GM21528 (cell line): Measurements from ENCODE around the gene FAM117B.

Experiments used
- ATAC-seq: cut with Tn5 transposase; IDR thresholded peaks from one replicate; pipeline ENCODE4 v1.9.1; 2021; ENCODE audit warnings: mild to moderate bottlenecking, moderate library complexity; ENCODE audit not compliant: unreplicated experiment, low FRiP score

The FAM117B gene

DNA sequence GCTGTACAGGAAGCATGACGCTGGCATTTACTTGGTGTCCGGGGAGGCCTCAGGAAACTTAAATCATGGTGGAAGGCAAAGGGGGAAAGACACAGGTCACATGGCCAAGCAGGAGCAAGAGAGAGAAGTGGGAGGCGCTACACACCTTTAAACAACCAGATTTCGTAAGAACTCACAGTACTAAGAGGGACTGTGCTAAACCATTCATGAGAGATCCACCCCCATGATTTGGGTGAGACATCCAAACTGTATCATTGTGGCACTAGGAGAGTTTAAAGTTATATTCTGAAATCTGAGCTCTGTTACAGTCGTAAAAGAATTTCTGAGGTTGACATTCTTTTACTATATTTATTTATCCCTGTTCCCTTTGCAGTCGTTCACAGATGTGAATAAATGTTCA is 120.2 kb downstream of the FAM117B start:
- no peak for ATAC-seq

DNA sequence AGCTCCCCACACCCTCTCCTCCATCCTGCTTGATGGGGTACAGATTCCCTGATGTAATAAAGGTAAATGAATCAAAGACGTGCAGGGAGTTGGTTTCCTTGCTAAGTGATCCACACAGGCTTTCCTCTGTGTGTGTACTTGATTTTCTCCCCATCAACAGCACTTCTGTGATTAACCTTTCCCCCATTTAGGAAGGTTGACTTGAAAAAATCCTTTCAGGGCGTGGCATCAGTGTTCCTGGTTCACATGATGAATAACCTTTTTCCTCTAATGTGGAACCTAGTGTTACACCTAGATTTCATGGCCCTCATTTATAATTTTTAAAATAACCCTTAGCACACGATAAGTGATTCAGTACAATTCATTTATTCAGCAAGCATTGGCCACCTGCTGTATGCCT is 121.8 kb downstream of the FAM117B start:
- no peak for ATAC-seq

DNA sequence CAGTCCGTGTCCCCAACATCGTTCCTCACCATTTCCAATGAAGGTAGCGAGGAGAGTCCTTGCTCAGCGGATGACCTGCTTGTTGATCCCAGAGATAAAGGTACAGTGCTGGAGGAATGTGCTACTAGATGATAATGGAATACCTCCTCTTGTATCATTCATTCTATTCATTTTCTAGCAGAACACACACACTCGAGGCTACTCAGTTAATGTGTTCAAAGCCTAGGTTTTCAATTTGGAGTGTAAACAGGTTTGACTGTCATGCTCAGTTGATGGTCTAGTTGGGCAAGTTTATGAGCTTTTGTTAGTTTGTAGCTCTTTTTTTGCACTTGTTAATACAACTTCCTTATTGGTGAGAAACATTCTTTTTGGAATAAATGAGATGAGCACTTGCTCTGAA is 122.6 kb downstream of the FAM117B start:
- no peak for ATAC-seq

DNA sequence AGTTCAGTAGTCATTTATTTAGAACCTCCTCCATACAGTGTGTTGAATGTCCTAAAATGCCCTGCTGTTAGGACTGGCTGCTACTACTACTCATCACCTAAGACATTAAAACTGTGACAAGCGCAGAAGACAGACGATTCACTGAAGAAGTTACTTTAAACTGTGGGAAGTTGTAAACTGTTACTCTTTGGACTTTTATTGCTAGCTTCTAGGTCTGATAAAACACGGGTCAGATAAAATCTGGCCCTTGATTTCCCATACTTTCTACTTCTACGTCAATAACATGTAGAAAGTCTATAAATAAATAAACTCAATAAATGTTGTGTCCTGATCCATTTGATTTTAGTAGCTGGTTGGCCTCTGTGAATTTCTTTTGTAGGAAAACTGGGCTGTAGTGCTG is 123.4 kb downstream of the FAM117B start:
- no peak for ATAC-seq

DNA sequence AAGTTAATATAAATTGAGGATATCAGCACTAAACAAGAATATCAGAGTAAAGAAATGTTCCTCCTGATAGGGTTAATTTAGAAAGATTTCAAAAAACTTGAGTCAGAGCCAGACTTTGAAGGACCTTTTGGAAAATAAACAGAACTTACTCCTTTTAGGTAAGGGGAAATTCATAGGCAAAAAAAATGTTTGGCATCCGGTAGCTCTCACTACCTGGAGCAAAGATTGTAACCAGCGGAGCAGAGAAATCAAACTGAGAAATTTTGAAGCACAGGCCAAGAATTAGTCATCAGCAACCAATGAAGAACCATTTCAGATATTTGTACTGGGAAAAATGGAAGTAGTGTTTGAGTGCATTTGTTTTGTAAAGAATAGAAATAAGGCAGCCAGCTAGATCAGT is 123.8 kb downstream of the FAM117B start:
- ATAC-seq = no peak

DNA sequence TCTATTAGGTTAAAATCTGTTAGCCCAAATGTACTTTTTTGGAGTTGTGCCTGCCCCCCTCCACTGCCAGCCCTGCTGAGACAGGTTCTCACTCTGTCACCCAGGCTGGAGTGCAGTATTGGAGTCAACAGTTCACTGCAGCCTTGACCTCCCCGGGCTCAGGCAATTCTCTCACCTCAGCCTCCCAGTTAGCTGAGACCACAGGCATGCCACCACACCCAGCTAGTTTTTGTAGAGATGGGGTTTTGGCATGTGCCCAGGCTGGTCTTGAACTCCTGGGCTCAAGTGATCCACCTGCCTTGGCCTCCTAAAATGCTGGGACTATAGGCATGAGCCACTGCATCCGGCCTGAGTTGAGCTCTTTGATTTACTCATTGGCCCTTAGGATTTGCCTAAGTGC is 126.1 kb downstream of the FAM117B start:
- no peak for ATAC-seq

DNA sequence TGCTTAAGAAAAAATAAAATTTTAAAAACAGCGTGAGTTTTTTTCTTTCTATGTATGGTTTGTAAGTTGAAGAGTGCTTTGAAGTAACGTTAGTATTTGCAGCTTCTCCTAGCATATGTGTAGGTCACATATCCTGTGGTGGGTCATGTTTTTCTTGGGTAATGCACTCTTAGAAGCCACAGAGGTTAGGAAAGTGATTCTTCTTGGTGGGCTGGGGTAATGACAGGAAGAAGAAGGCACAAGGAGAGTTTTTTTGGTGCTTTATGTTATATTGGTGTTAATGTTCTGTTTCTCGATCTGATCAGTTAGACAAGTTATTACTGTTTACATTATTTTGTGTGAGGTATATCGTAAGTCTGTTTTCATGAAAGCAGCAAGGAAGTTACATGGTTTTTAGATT is 127.8 kb downstream of the FAM117B start:
- no peak for ATAC-seq

DNA sequence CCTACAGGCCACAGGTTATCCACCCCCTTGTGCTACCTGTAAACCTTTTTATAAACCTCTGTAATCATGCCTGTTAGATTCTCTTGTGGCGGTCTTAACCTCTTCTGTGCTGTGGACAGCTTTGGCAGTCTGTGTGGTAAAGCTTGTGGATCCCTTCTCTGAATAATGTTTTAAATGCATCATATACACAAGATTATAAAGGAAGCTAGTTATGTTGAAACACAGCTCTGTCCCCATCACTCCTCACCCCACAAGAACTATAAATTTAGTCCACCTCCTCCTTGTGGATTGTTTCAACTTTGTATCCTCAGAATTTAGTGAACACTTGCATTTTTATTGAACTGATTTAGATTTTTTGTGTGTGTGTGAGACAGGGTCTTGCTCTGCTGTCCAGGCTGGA is 129.1 kb downstream of the FAM117B start:
- no peak for ATAC-seq

DNA sequence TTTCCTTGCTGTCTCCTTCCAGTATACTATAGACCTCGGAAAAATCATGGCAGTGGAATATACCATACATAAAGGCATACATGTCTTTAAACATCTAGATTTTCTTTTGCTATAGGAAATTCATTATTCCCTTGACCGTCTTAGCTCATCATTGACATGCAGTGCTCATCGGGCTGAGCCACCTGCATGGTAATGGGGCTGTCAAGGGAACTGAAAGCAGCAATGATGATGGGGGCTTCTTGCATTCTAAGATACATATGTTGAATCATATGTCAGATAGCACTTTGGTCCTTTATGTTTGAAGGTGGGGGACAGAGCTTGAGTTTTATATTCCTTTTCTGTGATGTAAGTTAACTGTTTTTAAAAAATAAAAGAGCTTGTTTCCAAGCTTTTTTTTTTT is 130.2 kb downstream of the FAM117B start:
- no peak for ATAC-seq

DNA sequence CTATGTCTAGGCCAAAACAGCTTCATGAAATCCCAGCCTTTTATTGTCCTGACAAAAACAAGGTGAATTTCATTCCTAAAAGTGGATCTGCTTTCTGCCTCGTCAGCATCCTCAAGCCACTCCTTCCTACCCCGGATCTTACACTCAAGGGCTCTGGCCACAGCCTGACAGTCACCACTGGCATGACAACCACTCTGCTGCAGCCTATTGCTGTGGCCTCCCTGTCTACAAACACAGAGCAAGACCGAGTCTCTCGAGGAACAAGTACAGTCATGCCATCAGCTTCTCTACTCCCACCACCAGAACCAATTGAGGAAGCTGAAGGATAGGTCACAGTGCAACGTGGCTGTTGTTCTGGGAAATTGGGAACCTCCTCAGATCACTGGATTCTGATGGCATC is 130.7 kb downstream of the FAM117B start:
- ATAC-seq = no peak

DNA sequence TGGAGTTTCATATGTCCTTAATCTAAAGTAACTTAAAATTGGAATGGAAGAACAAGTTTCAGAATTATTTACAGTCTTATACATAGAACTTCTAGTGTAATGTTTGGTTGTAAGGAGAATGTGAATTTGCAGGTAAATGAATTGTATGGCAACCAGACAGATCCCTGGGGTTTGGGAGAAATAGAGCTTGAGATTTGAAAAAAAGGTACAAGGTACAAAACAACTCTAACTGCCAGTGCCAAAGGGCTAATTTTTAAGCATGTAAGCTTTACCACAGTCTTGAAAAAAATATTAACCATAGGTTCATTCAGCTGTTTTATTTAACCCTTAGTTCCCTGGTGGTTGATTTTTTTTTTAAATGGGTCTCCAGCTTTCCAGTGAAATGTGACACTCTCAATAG is 133.5 kb downstream of the FAM117B start:
- no peak for ATAC-seq

DNA sequence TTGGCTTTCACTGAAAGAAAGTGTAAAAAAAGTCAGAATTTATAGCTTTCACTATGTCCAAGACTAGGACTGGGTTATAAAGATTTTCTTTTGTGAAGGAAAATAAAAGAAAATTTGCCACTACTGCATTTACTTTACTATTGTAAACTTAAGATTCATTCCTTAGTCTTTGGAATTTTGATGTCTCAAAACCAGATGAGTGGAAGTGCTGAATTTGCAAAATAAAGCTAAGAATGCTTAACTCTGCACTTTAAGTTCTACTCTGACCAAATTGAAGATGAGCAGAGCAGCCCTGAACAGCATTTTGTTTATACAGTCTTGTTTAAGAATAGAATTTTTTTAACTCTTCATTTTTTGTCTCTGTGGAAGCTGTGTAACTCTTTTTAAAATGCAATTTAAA is 134.4 kb downstream of the FAM117B start:
- ATAC-seq = no peak

DNA sequence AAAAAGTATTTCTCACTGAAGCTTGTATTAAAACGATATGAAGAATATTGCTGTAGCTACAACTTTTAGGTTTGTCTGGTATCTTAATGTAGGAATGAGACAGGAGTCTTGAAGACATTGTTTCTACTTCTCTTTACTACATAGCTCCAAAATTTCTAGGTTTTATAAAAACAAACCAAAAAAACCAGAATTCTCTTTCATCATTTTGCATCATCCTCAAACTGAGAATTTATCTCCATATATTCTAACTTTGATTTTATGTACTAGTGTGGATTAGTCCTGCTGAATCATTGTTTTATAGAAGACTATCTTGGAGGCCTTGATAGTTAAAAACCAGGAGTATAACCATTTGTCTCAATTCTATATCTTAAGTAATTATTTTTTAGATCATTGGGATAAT is 136.6 kb downstream of the FAM117B start:
- ATAC-seq = no peak

DNA sequence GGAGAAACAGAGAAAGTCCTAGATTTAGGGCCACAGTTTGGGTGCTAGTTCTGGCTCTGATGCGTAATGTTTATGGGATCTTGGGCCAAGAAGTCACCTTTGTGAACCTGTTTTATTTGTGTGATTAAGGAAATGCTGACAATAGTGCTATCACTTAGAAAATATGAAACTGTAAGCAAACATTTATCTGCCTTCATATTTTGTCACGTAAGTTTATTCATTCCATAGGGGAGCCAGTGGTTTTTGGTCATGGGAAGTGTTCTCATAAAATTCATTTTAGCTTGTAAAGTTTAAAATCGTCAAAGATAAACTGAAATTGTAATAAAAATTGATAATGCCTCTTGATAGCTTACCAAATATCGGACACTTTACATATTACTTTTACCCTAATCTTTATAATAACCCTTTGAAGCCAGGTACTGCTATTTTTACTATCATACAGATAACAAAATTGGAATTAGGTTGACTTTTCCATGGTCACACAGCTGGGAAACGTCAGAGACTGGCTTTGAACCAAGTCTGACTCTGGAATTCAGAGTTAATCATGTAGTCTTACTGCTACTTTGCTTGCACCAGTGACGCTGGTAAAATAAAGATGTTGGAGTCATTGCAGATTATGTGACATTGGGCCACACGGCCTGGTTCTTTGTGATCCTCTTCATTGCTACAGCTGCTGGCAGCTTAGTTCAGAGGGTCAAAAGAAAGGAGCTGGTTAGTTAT is 137.1 kb downstream of the FAM117B start:
- no peak for ATAC-seq

DNA sequence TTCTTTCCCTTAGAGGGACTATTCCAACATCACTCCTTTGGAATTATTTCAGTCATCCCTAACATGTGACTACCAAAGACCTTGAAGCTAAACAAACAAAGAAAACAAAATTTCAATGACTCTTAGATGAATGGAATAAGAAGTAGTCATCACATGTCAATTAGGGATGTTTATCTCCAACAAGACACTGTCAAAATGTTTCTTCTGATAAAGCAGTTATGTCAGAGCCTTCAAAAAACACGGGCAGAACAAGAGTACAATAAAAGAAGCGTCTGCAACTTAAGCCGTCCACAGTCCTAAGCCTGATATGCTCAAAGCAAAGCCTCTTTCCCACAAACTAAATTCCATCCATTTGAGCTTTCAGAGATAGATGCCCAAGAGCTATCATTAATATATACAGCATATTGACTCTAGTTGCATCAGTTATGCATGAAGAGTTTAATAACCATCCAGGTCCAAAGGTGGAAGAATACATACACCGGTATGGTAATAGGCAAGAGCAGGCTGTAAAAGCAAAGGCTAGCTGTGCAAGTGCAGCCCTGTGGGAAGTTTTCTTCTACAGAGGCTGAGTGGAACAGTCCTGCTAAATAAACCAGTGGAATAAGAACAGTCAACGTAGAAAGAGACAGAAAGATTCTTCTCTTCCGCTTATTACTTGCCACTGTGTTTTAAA is 138.7 kb downstream of the FAM117B start:
- ATAC-seq = no peak

DNA sequence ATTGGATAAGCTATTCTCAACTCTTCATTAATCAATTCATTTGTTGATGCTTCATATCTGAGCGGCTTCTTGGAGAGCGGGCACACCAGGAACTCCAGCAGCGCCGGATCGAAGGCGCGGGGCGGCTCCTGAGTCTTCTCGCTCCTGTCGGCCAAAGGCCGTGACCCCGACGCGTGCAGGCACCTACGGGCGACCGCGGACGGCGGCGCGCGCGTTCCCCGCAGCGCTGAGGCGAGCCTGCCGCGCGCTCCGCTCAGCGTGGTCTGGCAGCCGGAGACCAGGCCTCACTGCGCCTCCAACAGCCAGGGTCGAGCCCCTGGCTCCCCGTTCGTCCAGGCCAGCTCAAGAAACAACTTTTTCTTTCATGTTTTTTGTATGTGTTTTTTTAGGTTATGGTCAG is 139.3 kb downstream of the FAM117B start:
- no peak for ATAC-seq

DNA sequence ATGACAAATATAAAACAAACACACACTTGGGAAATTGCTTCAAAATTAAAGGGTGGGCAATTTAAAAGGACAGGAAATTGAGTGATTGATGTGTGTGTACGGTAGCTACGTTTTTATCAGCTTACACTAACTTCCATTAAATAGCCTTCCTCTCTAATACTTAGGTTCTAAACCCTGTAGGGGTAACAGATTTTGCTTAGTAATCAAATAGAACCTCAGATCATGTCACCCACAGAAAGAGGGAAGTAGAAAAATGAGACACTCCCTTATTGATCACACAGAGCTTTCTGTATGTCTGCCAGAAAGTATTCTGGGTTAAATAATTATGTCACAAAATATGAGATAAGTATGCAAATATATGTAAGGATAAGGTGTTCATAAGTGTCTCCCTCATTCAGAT is 143.4 kb downstream of the FAM117B start:
- no peak for ATAC-seq

DNA sequence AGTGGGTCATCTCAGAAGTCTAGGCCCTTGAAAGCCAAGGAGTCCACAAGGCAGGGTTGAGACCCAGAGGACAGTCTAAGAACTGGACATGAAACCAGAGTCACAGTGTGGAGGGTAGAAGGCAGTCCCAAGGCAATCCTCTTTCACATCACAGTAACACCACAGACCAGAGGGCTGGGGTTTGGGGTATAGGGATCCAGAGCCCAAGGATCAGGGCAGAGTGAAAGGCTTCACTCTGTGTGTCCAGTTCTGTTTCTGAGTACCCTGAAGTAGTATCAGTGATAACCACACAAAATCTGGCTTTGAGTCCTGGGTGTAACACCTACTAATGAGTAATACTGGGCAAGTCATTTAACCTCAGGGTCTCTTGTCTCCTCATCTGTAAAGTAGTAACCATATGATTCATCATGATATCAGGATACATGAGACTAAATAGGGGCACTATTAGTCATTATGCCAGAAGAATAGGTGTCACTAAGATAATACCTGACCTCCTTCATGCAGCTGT is 145.8 kb downstream of the FAM117B start:
- peak; percentile 88 for ATAC-seq

DNA sequence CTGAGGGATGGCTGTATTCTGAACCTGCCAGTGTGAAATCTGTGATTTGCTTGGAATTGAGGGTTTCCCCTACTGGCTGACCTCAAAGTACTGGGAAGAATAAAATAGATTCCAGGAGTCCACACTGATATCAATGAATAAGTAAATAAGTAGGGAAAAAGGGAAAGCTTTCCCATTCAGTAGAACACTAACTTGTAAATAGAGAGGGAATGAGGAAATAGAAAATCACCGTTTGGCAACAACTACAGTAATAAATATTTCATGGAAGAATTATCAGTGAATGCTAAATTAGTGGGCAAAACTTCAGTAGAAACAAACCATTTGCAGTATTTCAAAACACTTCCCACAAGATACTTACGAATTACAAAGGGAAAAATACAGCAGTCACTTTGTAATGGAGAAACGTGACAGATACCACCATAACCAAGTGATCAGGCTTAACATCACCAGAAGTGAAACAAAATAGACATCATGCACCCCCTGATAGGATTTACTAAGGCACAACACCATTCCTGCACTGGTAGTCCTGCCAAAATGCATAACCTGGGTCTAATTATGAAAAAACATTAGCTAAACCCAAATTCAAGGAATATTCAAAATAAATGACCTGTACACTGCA is 148.3 kb downstream of the FAM117B start:
- no peak for ATAC-seq

DNA sequence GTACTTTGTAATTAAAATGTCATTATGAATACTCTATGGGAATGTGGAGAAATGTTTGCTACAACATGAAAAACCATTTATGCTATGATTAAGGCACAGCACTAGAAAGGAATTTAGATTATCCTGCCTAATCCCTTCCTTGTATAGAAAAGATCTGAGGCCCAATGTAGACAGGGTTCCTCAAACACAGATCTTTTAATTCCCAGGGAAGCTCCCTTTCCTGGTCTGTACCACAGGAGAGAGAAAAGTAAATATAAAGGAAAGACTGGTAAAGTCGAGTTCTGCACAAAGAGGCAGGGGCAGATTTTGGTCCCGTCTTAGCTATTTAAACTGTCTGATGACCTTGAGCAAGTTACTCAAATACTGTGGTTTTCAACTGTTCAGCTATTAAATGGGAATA is 152.1 kb downstream of the FAM117B start:
- no peak for ATAC-seq

DNA sequence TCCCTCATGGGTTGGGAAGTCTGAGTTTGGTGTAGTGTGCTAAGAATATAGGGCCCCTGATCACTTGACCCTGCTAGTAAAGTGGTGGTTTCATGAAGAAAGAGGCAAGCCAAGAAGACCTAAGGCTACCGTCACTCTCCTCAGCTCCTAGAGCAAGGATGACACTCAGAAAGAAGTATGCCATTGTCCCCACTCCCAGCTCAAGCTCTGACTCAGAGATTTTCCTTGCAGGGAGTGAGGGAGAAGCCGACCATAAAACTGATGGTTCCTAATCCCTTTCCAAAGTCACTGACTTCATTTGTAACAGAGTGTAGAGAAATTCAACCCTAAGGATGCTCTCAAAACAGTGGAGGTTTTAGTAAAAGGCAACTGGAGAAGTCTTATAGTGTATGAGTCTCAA is 155.9 kb downstream of the FAM117B start:
- no peak for ATAC-seq

DNA sequence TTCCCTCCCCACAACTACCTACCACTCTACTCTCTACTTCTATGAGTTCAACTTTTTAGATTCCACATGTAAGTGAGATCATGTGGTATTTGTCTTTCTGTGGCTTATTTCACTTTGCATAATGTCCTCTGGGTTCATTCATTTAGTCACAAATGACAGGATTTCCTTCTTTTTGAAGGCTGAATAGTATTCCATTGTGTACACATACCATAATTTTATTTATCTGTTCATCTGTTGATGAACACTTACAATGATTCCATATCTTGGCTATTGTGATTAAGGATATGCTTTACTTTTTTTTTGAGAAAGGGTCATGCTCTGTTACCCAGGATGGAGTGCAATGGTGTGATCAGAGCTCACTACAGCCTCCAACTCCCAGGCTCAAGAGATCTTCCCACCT is 163.2 kb downstream of the FAM117B start:
- ATAC-seq = no peak
